Loucy (cell line): ENCODE data around the gene ETS2.

ENCODE experiments used
- H2AFZ ChIP-seq: fragments of 200-600 bp; sonication (generic); 2 replicates; pipeline ENCODE4 v1.6.0; 2016; ENCODE audit warnings: antibody characterized with exemption, mild to moderate bottlenecking, low read length, moderate library complexity
- H3F3A ChIP-seq: fragments of 200-600 bp; 2 replicates; pipeline ENCODE4 v1.6.0; 2016; ENCODE audit warnings: antibody characterized with exemption, low read depth, mild to moderate bottlenecking
- H3K27me3 ChIP-seq: fragments of 200-600 bp; sonication (generic); 2 replicates; pipeline ENCODE4 v1.6.1; 2014; ENCODE audit warnings: low read length, mild to moderate bottlenecking; ENCODE audit not compliant: insufficient read depth, poor library complexity, severe bottlenecking
- H3K36me3 ChIP-seq: fragments of 200-600 bp; sonication (generic); 2 replicates; pipeline ENCODE4 v1.6.1; 2016; ENCODE audit warnings: low read length; ENCODE audit not compliant: insufficient read depth
- H3K4me1 ChIP-seq: fragments of 200-600 bp; sonication (generic); 2 replicates; pipeline ENCODE4 v1.5.1; 2014; ENCODE audit warnings: low read length, mild to moderate bottlenecking; ENCODE audit not compliant: insufficient read depth, poor library complexity, severe bottlenecking
- H3K4me2 ChIP-seq: fragments of 200-600 bp; sonication (generic); 2 replicates; pipeline ENCODE4 v1.6.0; 2014; ENCODE audit warnings: antibody characterized with exemption, low read length, low read depth, mild to moderate bottlenecking; ENCODE audit not compliant: poor library complexity, severe bottlenecking
- H3K4me3 ChIP-seq: fragments of 200-600 bp; sonication (generic); 2 replicates; pipeline ENCODE4 v1.5.1; 2014; ENCODE audit warnings: low read length, mild to moderate bottlenecking, mixed read lengths; ENCODE audit not compliant: poor library complexity, severe bottlenecking
- H3K79me2 ChIP-seq: fragments of 200-600 bp; sonication (generic); 2 replicates; pipeline ENCODE4 v1.6.1; 2014; ENCODE audit warnings: low read length; ENCODE audit not compliant: insufficient read depth
- H3K9ac ChIP-seq: fragments of 200-600 bp; sonication (generic); 2 replicates; pipeline ENCODE4 v1.6.0; 2014; ENCODE audit warnings: mild to moderate bottlenecking, low read depth, low read length, moderate library complexity; ENCODE audit not compliant: poor library complexity, severe bottlenecking
- H3K9me2 ChIP-seq: fragments of 200-600 bp; sonication (generic); replicated peaks from 2 replicates; pipeline ENCODE4 v1.6.1; 2016; ENCODE audit warnings: low read depth, low read length, mixed read lengths
- H3K9me3 ChIP-seq: fragments of 200-600 bp; sonication (generic); 2 replicates; pipeline ENCODE4 v1.6.1; 2014; ENCODE audit warnings: mild to moderate bottlenecking, antibody characterized with exemption, low read length, low read depth; ENCODE audit not compliant: insufficient read depth
- H4K20me1 ChIP-seq: fragments of 200-600 bp; sonication (generic); 2 replicates; pipeline ENCODE4 v1.6.0; 2014; ENCODE audit warnings: antibody characterized with exemption, low read length, mild to moderate bottlenecking; ENCODE audit not compliant: insufficient read depth, poor library complexity, severe bottlenecking
- CTCF ChIP-seq: fragments of 200-600 bp; sonication (generic); conservative IDR thresholded peaks from 2 replicates; pipeline ENCODE4 v1.5.1; 2014; ENCODE audit warnings: mild to moderate bottlenecking, antibody characterized with exemption, low read length
- EZH2phosphoT487 ChIP-seq: fragments of 200-600 bp; IDR thresholded peaks from 2 replicates; pipeline ENCODE4 v1.6.1; 2018; ENCODE audit warnings: antibody characterized with exemption, mild to moderate bottlenecking, moderate library complexity, borderline replicate concordance

The ETS2 gene

DNA sequence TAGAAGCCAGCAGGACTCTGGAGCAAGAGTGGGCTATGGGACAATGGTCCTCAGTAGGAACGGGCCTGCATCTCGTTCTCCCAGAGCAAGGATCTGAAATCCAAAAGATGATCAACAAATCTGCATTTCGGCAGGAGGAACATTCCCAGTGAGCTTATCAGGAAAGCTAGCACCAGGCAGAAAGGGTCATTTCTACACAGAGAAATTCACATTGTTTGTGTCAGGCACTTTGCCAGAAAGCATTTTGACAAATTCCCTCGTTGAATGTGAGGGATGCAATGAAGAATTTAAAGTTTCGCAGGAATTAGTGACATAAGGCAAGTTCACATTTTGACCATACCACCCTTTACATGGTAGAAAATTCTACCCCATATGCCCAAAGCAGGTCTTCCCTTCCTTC lies 31.6 kb upstream of the ETS2 start:
- Histone ChIP-seq H3K4me2 (no peak overlapping the region), H3K36me3 (no peaks in the 10 kb centered on the region), H2AFZ (no peak overlapping the region), H3K27me3 (no peaks in the 10 kb centered on the region), H4K20me1 (no peaks in the 10 kb centered on the region), H3K9me3 (no peaks in the 10 kb centered on the region; the same call in 1 of the 2 replicates), H3K9ac (no peak overlapping the region), H3F3A (no peaks in the 10 kb centered on the region), H3K4me3 (no peak overlapping the region), H3K9me2 (no peaks in the 10 kb centered on the region), H3K79me2 (no peaks in the 10 kb centered on the region), H3K4me1 (peaks cover 16% of the 10 kb centered on the region)
- no peak for TF ChIP-seq CTCF
- TF ChIP-seq EZH2phosphoT487 = no peak

DNA sequence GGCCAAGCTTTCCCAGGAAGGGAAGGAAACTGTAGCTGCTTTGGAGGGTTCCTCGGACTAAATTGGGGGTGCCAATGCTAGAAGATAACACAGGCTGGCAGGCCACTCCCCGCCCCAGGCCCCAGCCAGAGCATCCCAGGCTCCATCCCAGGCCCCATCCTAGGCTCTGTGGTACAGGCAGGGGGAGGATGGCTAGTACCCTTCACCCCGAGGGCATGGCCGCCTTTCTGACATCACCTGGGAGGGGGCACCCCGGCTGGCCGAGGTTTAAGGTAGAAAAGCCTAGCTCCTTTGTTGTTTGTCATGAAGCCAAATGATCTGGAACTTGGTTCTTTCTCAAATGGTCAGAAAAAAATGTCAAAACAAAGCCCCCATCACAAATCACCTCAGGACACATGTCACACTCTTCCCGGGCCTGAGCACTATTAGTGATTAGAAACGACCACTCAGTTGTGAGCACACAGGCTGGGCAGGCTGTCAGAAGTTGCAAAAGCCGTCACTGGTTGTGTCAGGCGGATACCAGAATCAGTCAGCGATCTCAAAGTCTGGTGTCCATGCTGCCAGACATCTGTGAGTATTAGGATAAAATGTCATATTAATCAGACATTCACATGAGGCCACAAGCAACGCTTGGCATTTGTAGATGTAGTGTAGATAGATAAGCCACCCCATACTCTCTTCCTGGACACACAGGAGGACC lies 31.0 kb upstream of the ETS2 start:
- H4K20me1 ChIP-seq = no peaks in the 10 kb centered on the region
- no peak overlapping the region for H3K4me3 ChIP-seq
- no peaks in the 10 kb centered on the region for H3K9me2 ChIP-seq
- H3K9me3 ChIP-seq = no peaks in the 10 kb centered on the region; the same call in 1 of the 2 replicates
- H3K4me1 ChIP-seq = peaks cover 16% of the 10 kb centered on the region
- no peaks in the 10 kb centered on the region for H3K27me3 ChIP-seq
- H3K9ac ChIP-seq = no peak overlapping the region
- H3K79me2 ChIP-seq = no peaks in the 10 kb centered on the region
- no peak overlapping the region for H2AFZ ChIP-seq
- H3K36me3 ChIP-seq = no peaks in the 10 kb centered on the region
- TF ChIP-seq EZH2phosphoT487 (no peak), CTCF (no peak)
- H3K4me2 ChIP-seq = no peak overlapping the region
- no peaks in the 10 kb centered on the region for H3F3A ChIP-seq

- peaks cover 16% of the 10 kb centered on the region for H3K4me1 ChIP-seq
- H3K36me3 ChIP-seq = no peaks in the 10 kb centered on the region
- no peak overlapping the region for H3K4me2 ChIP-seq
- H2AFZ ChIP-seq = no peak overlapping the region
- H3K79me2 ChIP-seq = no peaks in the 10 kb centered on the region
- H3K9me3 ChIP-seq = no peaks in the 10 kb centered on the region; the same call in 1 of the 2 replicates
- H3K27me3 ChIP-seq = no peaks in the 10 kb centered on the region
- H3F3A ChIP-seq = no peaks in the 10 kb centered on the region
- no peaks in the 10 kb centered on the region for H4K20me1 ChIP-seq
- H3K9ac ChIP-seq = no peak overlapping the region
- H3K9me2 ChIP-seq = no peaks in the 10 kb centered on the region
- no peak for TF ChIP-seq EZH2phosphoT487
- TF ChIP-seq CTCF = no peak
- H3K4me3 ChIP-seq = no peak overlapping the region
These were observed 30.0 kb upstream of the ETS2 start for GRCh38 chr21:38775733-38776132.
